ENCODE results near the gene GALNT17.

The GALNT17 gene

GRCh38 chr7:71286924-71287323 is 155.0 kb downstream of the GALNT17 start:
- no peak for DNase-seq

- no peak for DNase-seq
Measured at GRCh38 chr7:71290452-71290851, 158.5 kb downstream of the GALNT17 start.

- no peak for DNase-seq
Measured at GRCh38 chr7:71298378-71298777, 166.4 kb downstream of the GALNT17 start.

GRCh38 chr7:71300086-71300485 is 168.1 kb downstream of the GALNT17 start:
- no peak for DNase-seq

- DNase-seq = no peak
Measured at GRCh38 chr7:71300603-71301002, 168.7 kb downstream of the GALNT17 start.

GRCh38 chr7:71301167-71301566 is 169.2 kb downstream of the GALNT17 start:
- no peak for DNase-seq

- no peak for DNase-seq
Measured at GRCh38 chr7:71303566-71303965, 171.6 kb downstream of the GALNT17 start.

GRCh38 chr7:71308096-71308495 is 176.2 kb downstream of the GALNT17 start:
- DNase-seq = no peak

GRCh38 chr7:71311576-71311975 is 179.6 kb downstream of the GALNT17 start:
- no peak for DNase-seq

GRCh38 chr7:71312755-71313490 is 181.0 kb downstream of the GALNT17 start:
- DNase-seq = no peak

GRCh38 chr7:71313553-71313952 is 181.6 kb downstream of the GALNT17 start:
- no peak for DNase-seq

GRCh38 chr7:71320916-71321315 is 189.0 kb downstream of the GALNT17 start:
- DNase-seq = no peak

- no peak for DNase-seq
Measured at GRCh38 chr7:71322201-71322600, 190.3 kb downstream of the GALNT17 start.

- no peak for DNase-seq
Measured at GRCh38 chr7:71323726-71324125, 191.8 kb downstream of the GALNT17 start.

- no peak for DNase-seq
Measured at GRCh38 chr7:71325151-71325550, 193.2 kb downstream of the GALNT17 start.

GRCh38 chr7:71326595-71326994 is 194.7 kb downstream of the GALNT17 start:
- no peak for DNase-seq

GRCh38 chr7:71327946-71328345 is 196.0 kb downstream of the GALNT17 start:
- DNase-seq = no peak

- DNase-seq = no peak
Measured at GRCh38 chr7:71329030-71329660, 197.2 kb downstream of the GALNT17 start.

- no peak for DNase-seq
Measured at GRCh38 chr7:71332207-71332606, 200.3 kb downstream of the GALNT17 start.

GRCh38 chr7:71334541-71334940 is 202.6 kb downstream of the GALNT17 start:
- no peak for DNase-seq

GRCh38 chr7:71338866-71339265 is 206.9 kb downstream of the GALNT17 start:
- DNase-seq = no peak

- DNase-seq = no peak
Measured at GRCh38 chr7:71339924-71340323, 208.0 kb downstream of the GALNT17 start.

GRCh38 chr7:71342202-71342601 is 210.3 kb downstream of the GALNT17 start:
- no peak for DNase-seq

- DNase-seq = no peak
Measured at GRCh38 chr7:71343039-71343438, 211.1 kb downstream of the GALNT17 start.

GRCh38 chr7:71343892-71344291 is 211.9 kb downstream of the GALNT17 start:
- no peak for DNase-seq
